Measurements from ENCODE around the gene PIP5K1B. TPM values are rescaled to one million over a fixed set of nuclear protein-coding genes. Genes with fewer than 3 reads are reported as not detected.

Gene PIP5K1B, protein sequence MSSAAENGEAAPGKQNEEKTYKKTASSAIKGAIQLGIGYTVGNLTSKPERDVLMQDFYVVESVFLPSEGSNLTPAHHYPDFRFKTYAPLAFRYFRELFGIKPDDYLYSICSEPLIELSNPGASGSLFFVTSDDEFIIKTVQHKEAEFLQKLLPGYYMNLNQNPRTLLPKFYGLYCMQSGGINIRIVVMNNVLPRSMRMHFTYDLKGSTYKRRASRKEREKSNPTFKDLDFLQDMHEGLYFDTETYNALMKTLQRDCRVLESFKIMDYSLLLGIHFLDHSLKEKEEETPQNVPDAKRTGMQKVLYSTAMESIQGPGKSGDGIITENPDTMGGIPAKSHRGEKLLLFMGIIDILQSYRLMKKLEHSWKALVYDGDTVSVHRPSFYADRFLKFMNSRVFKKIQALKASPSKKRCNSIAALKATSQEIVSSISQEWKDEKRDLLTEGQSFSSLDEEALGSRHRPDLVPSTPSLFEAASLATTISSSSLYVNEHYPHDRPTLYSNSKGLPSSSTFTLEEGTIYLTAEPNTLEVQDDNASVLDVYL
- 0.03 TPM in 1 of 5 replicates, not detected in the others for total RNA-seq (2022; extraction: Qiagen RNA extraction; ENCODE audit: low read depth)

DNA sequence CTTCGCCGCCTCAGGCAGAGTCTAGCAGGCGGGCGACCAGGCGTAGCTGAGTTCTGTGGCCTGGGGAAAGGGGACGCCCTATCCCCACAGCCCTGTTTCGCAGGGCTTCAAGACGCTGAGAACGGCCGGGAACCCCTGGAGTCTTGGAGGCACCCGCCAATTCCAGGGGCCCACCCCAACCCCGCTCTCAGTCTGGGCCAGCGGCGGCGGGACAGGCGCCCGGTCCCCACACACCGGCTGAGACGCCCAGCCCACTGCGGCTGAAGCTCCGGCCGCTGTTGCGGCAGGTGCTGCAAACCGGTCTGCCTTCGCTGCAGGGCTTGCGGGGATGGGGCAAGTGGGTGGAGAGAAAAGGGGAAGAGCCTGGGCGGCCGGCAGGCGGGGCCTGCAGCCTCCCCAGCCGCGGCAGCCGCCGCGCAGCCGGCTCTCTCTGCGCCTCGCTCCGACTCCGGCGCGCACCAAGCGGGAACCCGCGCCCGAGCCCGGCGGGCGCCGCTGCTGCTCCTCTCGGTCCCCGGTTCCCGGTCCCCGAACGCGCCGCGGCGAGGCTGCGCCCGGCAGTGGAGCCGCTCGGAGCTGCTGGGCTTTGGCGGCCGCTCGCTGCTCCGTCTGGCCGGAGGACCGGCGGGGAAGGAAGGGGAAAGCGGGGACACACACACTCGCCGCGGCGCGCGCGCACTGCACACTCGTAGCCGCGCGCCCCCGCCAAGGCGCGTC is at the start of gene PIP5K1B:
Gene PIP5K1B (plus strand): TSS at position 427 of the 717 bp plus-strand sequence. CDS start 117,375 bp downstream, outside the sequence.

DNA sequence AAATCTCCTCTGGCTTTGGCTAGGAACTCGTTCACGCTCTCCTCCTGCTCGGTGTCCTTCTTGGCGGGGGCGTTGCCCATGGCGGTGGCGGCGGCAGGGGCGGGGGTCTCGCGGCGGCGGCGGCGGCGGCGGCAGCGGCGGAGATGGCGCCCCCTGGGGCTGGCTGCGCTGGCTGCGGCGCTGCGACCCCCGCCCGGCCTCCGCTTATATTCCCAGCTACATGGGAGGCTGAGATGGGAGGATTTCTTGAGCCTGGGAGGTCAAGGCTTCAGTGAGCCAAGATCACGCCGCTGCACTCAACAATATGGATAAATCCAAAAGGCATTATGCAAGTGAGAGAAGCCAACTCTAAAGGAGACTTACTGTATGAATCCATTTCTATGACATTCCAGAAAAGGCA is 309.0 kb downstream of the PIP5K1B start, which contains the start of gene PRKACG:
Gene PRKACG (minus strand): TSS at position 101 of the 400 bp plus-strand sequence. CDS start 21 bp downstream, at position 80.

DNA sequence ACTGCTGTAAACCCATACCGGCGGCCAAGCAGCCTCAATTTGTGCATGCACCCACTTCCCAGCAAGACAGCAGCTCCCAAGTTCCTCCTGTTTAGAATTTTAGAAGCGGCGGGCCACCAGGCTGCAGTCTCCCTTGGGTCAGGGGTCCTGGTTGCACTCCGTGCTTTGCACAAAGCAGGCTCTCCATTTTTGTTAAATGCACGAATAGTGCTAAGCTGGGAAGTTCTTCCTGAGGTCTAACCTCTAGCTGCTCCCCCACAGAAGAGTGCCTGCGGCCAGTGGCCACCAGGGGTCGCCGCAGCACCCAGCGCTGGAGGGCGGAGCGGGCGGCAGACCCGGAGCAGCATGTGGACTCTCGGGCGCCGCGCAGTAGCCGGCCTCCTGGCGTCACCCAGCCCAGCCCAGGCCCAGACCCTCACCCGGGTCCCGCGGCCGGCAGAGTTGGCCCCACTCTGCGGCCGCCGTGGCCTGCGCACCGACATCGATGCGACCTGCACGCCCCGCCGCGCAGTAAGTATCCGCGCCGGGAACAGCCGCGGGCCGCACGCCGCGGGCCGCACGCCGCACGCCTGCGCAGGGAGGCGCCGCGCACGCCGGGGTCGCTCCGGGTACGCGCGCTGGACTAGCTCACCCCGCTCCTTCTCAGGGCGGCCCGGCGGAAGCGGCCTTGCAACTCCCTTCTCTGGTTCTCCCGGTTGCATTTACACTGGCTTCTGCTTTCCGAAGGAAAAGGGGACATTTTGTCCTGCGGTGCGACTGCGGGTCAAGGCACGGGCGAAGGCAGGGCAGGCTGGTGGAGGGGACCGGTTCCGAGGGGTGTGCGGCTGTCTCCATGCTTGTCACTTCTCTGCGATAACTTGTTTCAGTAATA is 330.6 kb downstream of the PIP5K1B start, which contains the start of gene FXN:
Gene FXN (plus strand): TSS at position 315 of the 871 bp plus-strand sequence. CDS start 31 bp downstream, at position 346.

Other genes starting within 250 kb of the PIP5K1B start
- not detected in 5 replicates for gene TMEM252, start 164.4 kb upstream of the PIP5K1B start, total RNA-seq (2022; extraction: Qiagen RNA extraction; ENCODE audit: low read depth)

Data from A549 treated with RU486 at 1 μM for 4 hours (cell line).